Sigmoid colon (tissue), 7 donors: Measurements from ENCODE around the gene PRAC2. TPM values are rescaled to one million over a fixed set of nuclear protein-coding genes. Genes with fewer than 3 reads are reported as not detected.

ENCODE experiments used
- DNase-seq: peaks from one replicate; pipeline ENCODE4 v3.0.0-alpha.2; 2019
- H3K27ac ChIP-seq, 4 donors: fragments of 200-600 bp; sonication (generic); one replicate each; pipeline ENCODE4 v1.5.1; 2016 to 2019; ENCODE audit warnings: mild to moderate bottlenecking in 1 of 4
- H3K27me3 ChIP-seq, 3 donors: fragments of 200-600 bp; sonication (generic); one replicate each; pipeline ENCODE4 v1.5.1; 2019; ENCODE audit warnings: mild to moderate bottlenecking in 1 of 3
- H3K36me3 ChIP-seq, 4 donors: fragments of 200-600 bp; sonication (generic); one replicate each; pipeline ENCODE4 v1.5.1; 2016 to 2019
- H3K4me1 ChIP-seq, 4 donors: fragments of 200-600 bp; sonication (generic); one replicate each; pipeline ENCODE4 v1.5.1; 2017 to 2019
- H3K4me3 ChIP-seq, 4 donors: fragments of 200-600 bp; sonication (generic); one replicate each; pipeline ENCODE4 v1.5.1; 2017 to 2019; ENCODE audit warnings: mild to moderate bottlenecking in 2 of 4, moderate library complexity in 1 of 4
- H3K9me3 ChIP-seq, 4 donors: fragments of 200-600 bp in 3 of 4; sonication (generic) in 3 of 4; one replicate each; pipeline versions ENCODE4 v1.5.1 to v1.6.1; 2013 to 2019
- EP300 ChIP-seq, 4 donors: sonication (generic); formaldehyde crosslinking; IDR thresholded peaks; one replicate each; pipeline ENCODE4 v1.6.1; 2017; ENCODE audit warnings: antibody characterized with exemption in 4 of 4
- POLR2A ChIP-seq, 2 donors: fragments of 450-650 bp; IDR thresholded peaks; one replicate each; pipeline ENCODE4 v1.6.1; 2016; ENCODE audit warnings: antibody characterized with exemption in 2 of 2, mild to moderate bottlenecking in 2 of 2, moderate library complexity in 2 of 2
- POLR2AphosphoS5 ChIP-seq, 4 donors: sonication (generic); formaldehyde crosslinking; IDR thresholded peaks; one replicate each; pipeline ENCODE4 v1.6.1; 2017; ENCODE audit warnings: antibody characterized with exemption in 4 of 4
- WGBS, 2 donors: extraction: QIAGEN DNeasy Blood & Tissue Kit; methylation state at CpG; one replicate each; pipeline ENCODE4 v1.1.7; 2013; 5-methylcytosine and 5-hydroxymethylcytosine counted together
- intact Hi-C: fragments of 100-400 bp; cut with DNase I; formaldehyde crosslinking; loops from one replicate; pipeline ENCODE4 v1.15.1; 2023
- polyA plus RNA-seq, 3 donors: library from polyadenylated mRNA; stranded (reverse); fragments of 200-250 nt; gene quantifications; one replicate each; pipeline ENCODE4 v1.2.3, GENCODE V29; 2013
- total RNA-seq, 4 donors: library from RNA; depleted of rRNA; stranded (reverse); fragments of >200 nt; gene quantifications; one replicate each; pipeline ENCODE4 v1.1.0, GENCODE V29; 2016
- TF ChIP-seq, protein P1 (sequence below), 4 experiments: fragments of 450-650 bp in 3 of 4; fragments of 200-600 bp in 1 of 4; IDR thresholded peaks; one replicate each; pipeline ENCODE4 v1.5.1; 2016 to 2019; ENCODE audit warnings: antibody characterized with exemption in 4 of 4, mild to moderate bottlenecking in 3 of 4, moderate library complexity in 2 of 4
- donor health status: healthy with polysubstance abuse.
- donor health status: Bipolar disorder and iron deficiency.
- donor health status: healthy.

Gene PRAC2
- total and polyA plus RNA-seq, 7 donors, result 2.1 to 20.3 (median 12.4) TPM; not detected in 3

DNA sequence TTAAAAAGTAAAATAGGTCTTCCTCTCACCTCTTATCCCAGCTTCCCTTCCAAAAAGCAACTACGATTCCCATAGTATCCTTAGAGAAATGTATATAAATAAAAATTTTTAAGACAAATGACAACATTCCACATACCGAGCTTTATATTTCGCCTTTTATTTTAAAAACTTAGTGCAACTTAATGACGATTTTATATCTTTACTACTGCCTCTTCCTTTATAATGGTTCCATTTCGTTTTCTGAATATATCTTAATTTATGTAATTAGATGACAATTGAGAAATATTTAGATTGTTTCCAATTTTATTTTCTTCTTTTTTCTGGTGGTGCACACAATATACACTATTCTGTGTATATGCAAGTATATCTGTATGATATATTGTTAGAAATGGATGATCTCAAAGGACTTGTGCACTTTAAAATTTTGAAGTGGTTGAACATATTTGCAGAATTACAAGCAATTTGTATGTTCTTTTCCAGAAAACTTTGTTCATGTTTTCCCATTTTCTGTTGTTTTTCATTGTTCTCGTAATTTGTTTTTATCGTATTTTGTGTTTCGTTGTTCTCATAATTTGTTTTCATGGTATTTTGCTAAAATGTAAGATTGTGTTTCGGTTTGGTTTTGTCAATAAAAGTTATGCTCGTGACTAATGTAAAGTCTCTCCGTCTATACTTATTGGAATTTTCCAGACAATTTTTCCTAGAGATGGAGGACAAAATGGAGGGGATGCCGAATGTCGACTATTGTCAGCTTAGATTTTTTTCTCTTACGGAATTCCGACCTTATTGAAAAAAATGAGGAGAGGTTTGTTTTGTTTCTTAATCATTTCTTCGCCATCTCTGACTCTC lies 26.0 kb downstream of the PRAC2 start:
- Histone ChIP-seq H3K36me3 (no peaks in the 10 kb centered on the region), H3K4me1 (peaks cover 0 to 22% (median 12%) of the 10 kb centered on the region in 4 donors), H3K27me3 (peaks cover 81 to 100% (median 99%) of the 10 kb centered on the region in 3 donors), H3K27ac (no peak overlapping the region), H3K4me3 (no peak overlapping the region), H3K9me3 (no peaks in the 10 kb centered on the region)
- peak in 2 of 4 donors; percentile 23 to 57 for TF ChIP-seq POLR2AphosphoS5 (IDR thresholded peaks at IDR 0.05)
- no peak for TF ChIP-seq POLR2A (IDR thresholded peaks at IDR 0.05)
- DNase-seq, result no peak
- 39 to 41% methylated on average over 16 of the region's 16 CpGs for WGBS, 2 donors
- intact Hi-C loops, result loop anchor here (2.0 kb wide), 1 partner anchor 30 kb away; no protein-coding TSS in a partner anchor

DNA sequence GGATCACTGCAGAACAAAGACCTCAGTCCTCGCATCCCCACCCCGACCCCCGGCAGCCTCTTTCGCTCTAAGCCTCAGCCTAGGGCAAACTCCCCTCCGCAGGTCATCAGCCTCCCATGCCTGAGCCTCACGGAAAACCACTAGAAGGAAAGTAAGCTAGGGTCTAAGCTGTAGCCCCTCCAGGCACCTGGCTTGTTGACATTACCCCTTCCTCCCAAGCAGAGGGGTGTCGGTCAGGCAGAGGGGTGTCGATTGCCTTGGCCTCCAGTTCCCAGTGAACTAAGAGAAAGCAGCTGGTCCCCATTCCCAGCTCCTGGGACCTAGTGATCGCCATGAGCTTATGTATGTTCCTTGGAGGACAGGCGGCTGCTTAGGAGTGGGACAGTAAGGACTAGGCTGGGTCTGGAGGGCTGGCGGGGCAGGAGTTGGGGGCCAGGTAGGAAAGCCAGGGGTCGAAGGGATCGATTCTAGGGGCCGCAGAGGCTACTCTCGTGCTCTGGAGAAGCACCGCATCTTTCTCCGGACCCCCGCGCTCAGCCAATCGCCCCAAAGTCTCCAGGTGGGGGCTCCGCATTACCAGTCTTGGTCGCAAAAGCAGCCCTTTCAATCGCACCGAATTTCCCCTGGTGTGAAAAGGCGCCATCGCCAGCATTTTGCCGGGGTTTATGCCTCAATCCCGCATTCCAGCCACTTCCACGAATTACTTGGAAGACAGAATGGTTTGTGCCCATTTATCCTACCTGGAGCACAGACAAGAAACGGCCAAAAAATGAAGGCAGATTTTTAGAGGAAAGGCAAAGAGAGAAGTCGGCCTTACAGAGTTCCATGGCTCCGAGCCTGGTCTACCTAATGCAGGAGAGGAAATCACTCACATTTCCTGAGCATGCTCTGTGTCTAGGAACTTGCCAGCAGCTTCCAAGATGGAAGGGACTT lies 26.9 kb downstream of the PRAC2 start:
- H3K36me3 ChIP-seq, result no peaks in the 10 kb centered on the region

DNA sequence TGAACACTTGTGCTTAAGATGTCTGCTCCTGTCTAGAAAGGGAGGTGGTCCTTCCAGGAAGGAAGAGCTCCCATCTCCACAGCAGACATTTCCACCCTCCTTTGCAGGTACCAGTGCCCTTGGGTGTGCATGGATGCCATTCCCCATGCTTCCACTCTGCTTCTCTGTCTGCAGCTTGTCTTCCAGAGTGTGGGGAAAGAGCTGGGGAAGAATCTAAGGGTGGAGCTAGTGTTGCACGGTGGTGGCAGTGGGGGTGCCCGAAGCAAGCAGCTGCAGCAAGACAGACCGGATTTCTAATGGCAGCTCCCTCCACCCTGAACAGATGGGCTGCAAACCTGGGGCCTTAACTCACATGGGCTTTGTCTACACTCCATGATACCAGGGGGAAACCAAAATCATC lies 28.2 kb downstream of the PRAC2 start:
- H3K9me3 ChIP-seq, result no peaks in the 10 kb centered on the region
- peaks cover 85 to 100% (median 99%) of the 10 kb centered on the region in 3 donors for H3K27me3 ChIP-seq
- H3K4me3 ChIP-seq, result no peak overlapping the region
- TF ChIP-seq POLR2AphosphoS5 (IDR thresholded peaks at IDR 0.05) (no peak), POLR2A (IDR thresholded peaks at IDR 0.05) (no peak), EP300 (IDR thresholded peaks at IDR 0.05) (no peak)
- TF ChIP-seq, protein P1, sequence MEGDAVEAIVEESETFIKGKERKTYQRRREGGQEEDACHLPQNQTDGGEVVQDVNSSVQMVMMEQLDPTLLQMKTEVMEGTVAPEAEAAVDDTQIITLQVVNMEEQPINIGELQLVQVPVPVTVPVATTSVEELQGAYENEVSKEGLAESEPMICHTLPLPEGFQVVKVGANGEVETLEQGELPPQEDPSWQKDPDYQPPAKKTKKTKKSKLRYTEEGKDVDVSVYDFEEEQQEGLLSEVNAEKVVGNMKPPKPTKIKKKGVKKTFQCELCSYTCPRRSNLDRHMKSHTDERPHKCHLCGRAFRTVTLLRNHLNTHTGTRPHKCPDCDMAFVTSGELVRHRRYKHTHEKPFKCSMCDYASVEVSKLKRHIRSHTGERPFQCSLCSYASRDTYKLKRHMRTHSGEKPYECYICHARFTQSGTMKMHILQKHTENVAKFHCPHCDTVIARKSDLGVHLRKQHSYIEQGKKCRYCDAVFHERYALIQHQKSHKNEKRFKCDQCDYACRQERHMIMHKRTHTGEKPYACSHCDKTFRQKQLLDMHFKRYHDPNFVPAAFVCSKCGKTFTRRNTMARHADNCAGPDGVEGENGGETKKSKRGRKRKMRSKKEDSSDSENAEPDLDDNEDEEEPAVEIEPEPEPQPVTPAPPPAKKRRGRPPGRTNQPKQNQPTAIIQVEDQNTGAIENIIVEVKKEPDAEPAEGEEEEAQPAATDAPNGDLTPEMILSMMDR (IDR thresholded peaks at IDR 0.05), result no peak
- peaks cover 0 to 35% (median 26%) of the 10 kb centered on the region in 4 donors for H3K4me1 ChIP-seq
- intact Hi-C loops, result no loop called here
- no peaks in the 10 kb centered on the region for H3K36me3 ChIP-seq
- no peak for DNase-seq
- 5 to 7% methylated on average over 3 of the region's 3 CpGs for WGBS, 2 donors
- no peak overlapping the region for H3K27ac ChIP-seq

More for the DNA sequence above, 26.9 kb downstream of the PRAC2 start:
- intact Hi-C loops, result loop anchor here (2.0 kb wide), 1 partner anchor 31 kb away; no protein-coding TSS in a partner anchor
- TF ChIP-seq EP300 (IDR thresholded peaks at IDR 0.05), result no peak
- TF ChIP-seq POLR2AphosphoS5 (IDR thresholded peaks at IDR 0.05), result no peak
- TF ChIP-seq, protein P1 (IDR thresholded peaks at IDR 0.05), result no peak
- TF ChIP-seq POLR2A (IDR thresholded peaks at IDR 0.05), result no peak
- no peak for DNase-seq
- H3K9me3 ChIP-seq, result no peaks in the 10 kb centered on the region
- H3K27ac ChIP-seq, result no peak overlapping the region
- H3K4me1 ChIP-seq, result peaks cover 0 to 32% (median 21%) of the 10 kb centered on the region in 4 donors
- WGBS, 2 donors, result 30 to 47% methylated on average over 32 of the region's 32 CpGs
- H3K27me3 ChIP-seq, result peaks cover 87 to 100% (median 99%) of the 10 kb centered on the region in 3 donors
- no peak overlapping the region for H3K4me3 ChIP-seq

DNA sequence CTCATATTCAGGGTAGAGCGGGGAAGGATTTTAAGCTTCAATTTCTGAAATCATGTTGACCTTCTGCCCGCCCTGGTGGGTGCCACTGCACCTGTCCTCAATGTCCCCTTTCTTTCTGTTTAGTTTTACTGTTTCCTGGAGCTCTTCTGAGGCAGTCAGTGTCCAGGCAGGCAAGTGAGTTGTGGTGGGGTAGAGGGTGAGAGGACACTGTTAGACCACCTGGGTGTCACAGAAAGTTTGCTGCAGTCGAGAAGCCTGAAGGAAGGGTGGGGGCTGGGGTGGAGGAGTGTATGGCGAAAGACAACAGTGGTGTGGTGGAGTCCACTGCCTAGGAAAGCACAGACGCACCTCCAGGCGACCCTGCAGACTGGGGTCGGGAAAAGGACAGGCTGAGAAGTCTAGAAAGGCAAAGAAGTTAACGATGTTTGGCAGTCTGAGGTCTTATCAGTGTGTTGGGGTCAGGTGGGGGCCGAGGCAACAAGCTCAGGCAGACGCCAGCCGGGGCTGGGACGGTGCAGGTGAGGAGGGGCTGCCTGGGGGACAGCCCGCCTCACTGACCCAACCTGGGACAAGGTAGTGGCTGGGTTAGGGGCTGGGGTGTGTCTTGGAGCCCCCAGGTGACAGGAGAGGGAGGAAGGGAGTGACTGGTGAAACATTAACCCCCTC lies 28.9 kb downstream of the PRAC2 start:
- DNase-seq, result peak; percentile 8
- no peaks in the 10 kb centered on the region for H3K36me3 ChIP-seq
- 21 to 32% methylated on average over 13 of the region's 13 CpGs for WGBS, 2 donors
- H3K4me3 ChIP-seq, result no peak overlapping the region
- no peak overlapping the region for H3K27ac ChIP-seq
- no peaks in the 10 kb centered on the region for H3K9me3 ChIP-seq
- intact Hi-C loops, result no loop called here
- peaks cover 0 to 35% (median 26%) of the 10 kb centered on the region in 4 donors for H3K4me1 ChIP-seq
- H3K27me3 ChIP-seq, result peaks cover 81 to 100% (median 99%) of the 10 kb centered on the region in 3 donors
- TF ChIP-seq, protein P1 (IDR thresholded peaks at IDR 0.05), result no peak
- no peak for TF ChIP-seq POLR2AphosphoS5 (IDR thresholded peaks at IDR 0.05)
- TF ChIP-seq POLR2A (IDR thresholded peaks at IDR 0.05), result no peak
- TF ChIP-seq EP300 (IDR thresholded peaks at IDR 0.05), result no peak
